Right lobe of liver (tissue), 6 donors: ENCODE measurements around the gene HOXB4. TPM values are rescaled to one million over a fixed set of nuclear protein-coding genes. Genes with fewer than 3 reads are reported as not detected.

ENCODE experiments used
- ATAC-seq, 4 donors: fragments of 200-7000 bp; cut with Tn5 transposase; one replicate each; pipeline ENCODE4 v1.9.1; 2020; ENCODE audit warnings: mild to moderate bottlenecking in 4 of 4, moderate library complexity in 4 of 4
- DNase-seq, 3 donors: peaks; one replicate each; pipeline ENCODE4 v3.0.0-alpha.2; 2020
- H3K27ac ChIP-seq, 3 donors: fragments of 200-600 bp; one replicate each; pipeline ENCODE4 v1.8.0; 2022
- H3K27me3 ChIP-seq, 2 donors: fragments of 200-600 bp; one replicate each; pipeline ENCODE4 v1.8.0; 2022
- H3K36me3 ChIP-seq, 4 donors: fragments of 200-600 bp; sonication (generic) in 1 of 4; one replicate each; pipeline versions ENCODE4 v1.5.1 to v1.8.0; 2017 to 2022; ENCODE audit warnings: control low read depth in 1 of 4
- H3K4me1 ChIP-seq, 4 donors: fragments of 200-600 bp; sonication (generic) in 1 of 4; one replicate each; pipeline versions ENCODE4 v1.5.1 to v1.8.0; 2017 to 2022; ENCODE audit warnings: control low read depth in 1 of 4
- H3K4me3 ChIP-seq, 3 donors: fragments of 200-600 bp; one replicate each; pipeline ENCODE4 v1.8.0; 2022
- H3K9me3 ChIP-seq, 4 donors: fragments of 200-600 bp; sonication (generic) in 1 of 4; one replicate each; pipeline versions ENCODE4 v1.5.1 to v1.8.0; 2017 to 2022; ENCODE audit warnings: control low read depth in 1 of 4
- CTCF ChIP-seq, 4 donors: fragments of 200-600 bp in 3 of 4; fragments of 450-650 bp in 1 of 4; IDR thresholded peaks; one replicate each; pipeline versions ENCODE4 v1.5.1 to v1.8.0; 2016 to 2022; ENCODE audit warnings: antibody characterized with exemption in 4 of 4, mild to moderate bottlenecking in 2 of 4
- POLR2A ChIP-seq: fragments of 450-650 bp; IDR thresholded peaks from one replicate; pipeline ENCODE4 v1.6.1; 2017; ENCODE audit warnings: antibody characterized with exemption, mild to moderate bottlenecking
- WGBS: methylation state at CpG from one replicate; pipeline ENCODE4 v1.1.6; 2018; ENCODE audit warnings: low coverage, low lambda C conversion rate; ENCODE audit not compliant: insufficient coverage; ENCODE audit errors: missing lambda C conversion rate; 5-methylcytosine and 5-hydroxymethylcytosine counted together
- intact Hi-C, 2 donors: fragments of 100-400 bp; cut with DNase I; formaldehyde crosslinking; loops; one replicate each; pipeline versions ENCODE4 v1.11.2 to v1.14.1; 2022
- total RNA-seq, 6 experiments: library from RNA; depleted of rRNA in 2 of 6; stranded (reverse); fragments of >200 nt in 2 of 6; fragmentation: NEBNext Ultra II Directional in 3 of 6; extraction: Animal tissue kit (Norgen Biotek cat#: 25700) in 3 of 6; gene quantifications; one replicate each; pipeline versions ENCODE4 v1.1.0 to v1.2.4, GENCODE V29; 2016 to 2023
- donor health status: DM: no; HTN: yes; CAD: no.
- donor health status: DM: no; HTN: no; CAD: no.
- donor health status: DM: no; HTN: no; CAD: no.
- donor health status: DM: no; HTN: yes; CAD: no.
- donor health status: DM: no; HTN: yes; CAD: no.

Gene HOXB4
- total RNA-seq, 6 experiments from 2014 or later, result 0.31 to 1.1 (median 0.68) TPM

DNA sequence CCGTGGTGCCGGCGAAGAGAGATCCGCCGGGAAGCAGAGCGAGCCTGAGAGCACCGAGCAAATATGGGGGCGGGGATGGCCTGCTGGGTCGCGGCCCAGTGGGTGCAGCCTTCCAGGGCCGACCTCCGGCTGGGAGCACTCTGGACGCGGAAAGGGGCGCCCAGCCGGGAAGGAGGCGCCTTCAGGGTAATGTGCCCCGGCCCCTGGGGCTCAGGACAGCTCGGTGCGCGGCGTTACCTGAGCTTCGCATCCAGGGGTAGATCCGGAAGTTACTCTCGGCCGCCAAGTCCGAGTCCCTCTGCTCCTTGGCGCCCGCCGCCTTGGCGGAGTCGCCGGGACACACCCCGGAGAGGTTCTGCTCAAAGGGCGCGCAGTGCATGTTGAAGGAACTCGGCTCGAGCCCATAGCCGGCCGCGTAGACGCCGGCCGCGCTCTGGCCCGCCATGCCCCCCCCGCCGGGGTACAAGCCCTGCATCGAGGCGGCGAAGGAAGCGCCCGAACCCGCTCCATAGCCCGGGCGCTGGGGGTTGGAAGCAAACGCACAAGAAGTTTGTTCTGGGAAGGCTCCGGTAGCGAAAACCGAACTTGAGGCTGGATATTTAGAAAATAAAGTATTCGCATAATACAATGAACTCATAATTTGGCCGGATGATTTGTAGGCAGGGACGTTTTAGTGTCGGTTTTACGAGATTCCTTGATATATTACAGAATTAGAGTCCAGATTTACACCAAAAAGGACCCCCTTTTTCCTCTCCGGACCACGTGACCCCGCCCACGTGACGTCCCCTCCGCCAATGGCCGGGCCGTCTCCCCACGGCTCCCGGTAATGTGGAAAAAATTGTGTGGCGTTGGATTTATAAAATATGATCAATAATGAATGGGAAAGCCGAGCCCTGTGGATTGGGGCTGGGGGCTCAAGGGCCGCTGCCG lies 32.4 kb upstream of the HOXB4 start, which contains the start of gene HOXB7:
Gene HOXB7 (minus strand): TSS at position 736 of the 930 bp plus-strand sequence. CDS start 99 bp downstream, at position 637.
- intact Hi-C loops, result loop anchor here in 1 of 2 donors (10.0 kb wide), 1 partner anchor 266 kb away; no protein-coding TSS in a partner anchor
- DNase-seq, result no peak
- no peaks in the 10 kb centered on the region for H3K36me3 ChIP-seq
- no peak within 1 kb of the TSS for H3K27ac ChIP-seq
- H3K4me1 ChIP-seq, result peaks cover 0 to 13% (median 2%) of the 10 kb centered on the region in 4 donors
- H3K27me3 ChIP-seq, result peaks cover 24 to 77% of the 10 kb centered on the region in 2 donors
- peak within 1 kb of the TSS; percentile 25 to 43 (median 29) for H3K4me3 ChIP-seq
- 3% methylated on average over 36 of the region's 79 CpGs for WGBS
- H3K9me3 ChIP-seq, result no peaks in the 10 kb centered on the region
- ATAC-seq, result peak; percentile 23 to 39 (median 38)
- no peak for TF ChIP-seq POLR2A
- TF ChIP-seq CTCF (IDR thresholded peaks at IDR 0.05), result no peak

- WGBS, result 3% methylated on average over 11 of the region's 15 CpGs
- ATAC-seq (no peak), DNase-seq (no peak)
- Histone ChIP-seq H3K27me3 (peaks cover 27 to 81% of the 10 kb centered on the region in 2 donors), H3K36me3 (no peaks in the 10 kb centered on the region), H3K9me3 (no peaks in the 10 kb centered on the region), H3K4me1 (peaks cover 0 to 13% (median 2%) of the 10 kb centered on the region in 4 donors), H3K4me3 (peak overlapping the region in 2 of 3 donors; percentile 25 to 43), H3K27ac (no peak overlapping the region)
- intact Hi-C loops, result loop anchor here in 1 of 2 donors (10.0 kb wide), 1 partner anchor 265 kb away; no protein-coding TSS in a partner anchor
- TF ChIP-seq POLR2A (no peak), CTCF (IDR thresholded peaks at IDR 0.05) (no peak)
Observed at GRCh38 chr17:48609759-48610281, 31.7 kb upstream of the HOXB4 start.

DNA sequence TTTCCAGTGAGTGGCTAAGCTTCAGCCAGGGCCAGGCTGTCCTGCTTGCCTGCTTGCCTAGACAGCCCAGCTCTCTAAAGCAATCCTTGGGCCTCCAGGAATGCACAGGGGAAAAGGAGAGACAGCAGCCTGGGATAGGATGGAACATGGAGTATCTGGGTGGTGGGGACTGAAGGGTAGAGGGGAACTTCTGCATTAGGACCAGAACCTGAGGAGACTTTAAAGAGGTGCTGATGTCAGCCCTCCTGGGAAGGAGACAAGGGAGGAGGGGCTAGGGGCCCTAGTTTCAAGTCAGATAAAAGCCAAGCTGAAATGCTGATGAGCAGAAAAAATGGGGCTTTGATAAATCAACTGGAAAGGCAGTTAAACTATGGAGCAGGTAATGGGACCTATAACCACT lies 30.9 kb upstream of the HOXB4 start:
- ATAC-seq (no peak), DNase-seq (no peak)
- intact Hi-C loops, result no loop called here
- no peak for TF ChIP-seq CTCF (IDR thresholded peaks at IDR 0.05)
- TF ChIP-seq POLR2A, result no peak
- peaks cover 0 to 9% (median 2%) of the 10 kb centered on the region in 4 donors for H3K4me1 ChIP-seq
- H3K36me3 ChIP-seq, result no peaks in the 10 kb centered on the region
- no peaks in the 10 kb centered on the region for H3K9me3 ChIP-seq
- H3K27ac ChIP-seq, result no peak overlapping the region
- peaks cover 27 to 83% of the 10 kb centered on the region in 2 donors for H3K27me3 ChIP-seq
- no peak overlapping the region for H3K4me3 ChIP-seq

DNA sequence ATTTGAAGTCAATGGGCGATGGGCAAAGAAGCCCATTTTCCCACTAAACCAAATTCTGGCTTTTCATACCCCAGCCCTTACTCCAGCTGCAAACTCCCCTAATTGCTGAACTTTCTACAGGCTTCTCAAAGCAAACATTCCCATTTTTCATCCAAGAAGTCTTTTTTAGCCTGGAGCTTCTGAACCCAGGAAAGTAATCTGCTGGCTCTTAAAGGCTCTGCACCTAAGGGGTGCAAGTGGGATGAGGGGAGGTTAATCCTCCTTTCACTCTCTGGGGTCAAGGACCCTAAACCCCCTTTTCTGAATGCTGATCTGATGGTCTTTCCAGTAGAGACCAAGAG lies 30.3 kb upstream of the HOXB4 start:
- H3K27me3 ChIP-seq, result peaks cover 27 to 83% of the 10 kb centered on the region in 2 donors
- TF ChIP-seq CTCF (IDR thresholded peaks at IDR 0.05) (no peak), POLR2A (no peak)
- H3K9me3 ChIP-seq, result no peaks in the 10 kb centered on the region
- H3K4me1 ChIP-seq, result peaks cover 0 to 9% (median 2%) of the 10 kb centered on the region in 4 donors
- H3K36me3 ChIP-seq, result no peaks in the 10 kb centered on the region
- H3K27ac ChIP-seq, result no peak overlapping the region
- WGBS, result 89% methylated on average over 1 of the region's 1 CpG
- intact Hi-C loops, result no loop called here
- H3K4me3 ChIP-seq, result no peak overlapping the region
- ATAC-seq (no peak), DNase-seq (no peak)
